Measurements from ENCODE around the gene ZFYVE21. TPM values are rescaled to one million over a fixed set of nuclear protein-coding genes. Genes with fewer than 3 reads are reported as not detected.

The ZFYVE21 gene
- total RNA-seq, 4 donors from 2014 or later = 168 to 190 (median 177) TPM

GRCh38 chr14:103742499-103743255, 27.1 kb downstream of the ZFYVE21 start:
- Histone ChIP-seq H3K36me3 (peaks cover 55% of the 10 kb centered on the region), H3K4me1 (peaks cover 5% of the 10 kb centered on the region), H3K4me3 (no peak overlapping the region), H3K27ac (no peak overlapping the region), H3K9me3 (no peaks in the 10 kb centered on the region), H3K27me3 (no peaks in the 10 kb centered on the region)
- 89% methylated on average over 11 of the region's 14 CpGs for WGBS
- DNase-seq (ENCODE audit: low spot score in 2 of 2) = peak in 1 of 2 donors; percentile 66
- TF ChIP-seq POLR2A (IDR thresholded peaks at IDR 0.05) = no peak
- no peak for TF ChIP-seq POLR2AphosphoS5 (IDR thresholded peaks at IDR 0.05)
- no peak for TF ChIP-seq CTCF (IDR thresholded peaks at IDR 0.05)
- TF ChIP-seq EP300 (IDR thresholded peaks at IDR 0.05) = no peak

- TF ChIP-seq EP300 (IDR thresholded peaks at IDR 0.05) (no peak), CTCF (IDR thresholded peaks at IDR 0.05) (no peak), POLR2AphosphoS5 (IDR thresholded peaks at IDR 0.05) (no peak), POLR2A (IDR thresholded peaks at IDR 0.05) (no peak)
- Histone ChIP-seq H3K27me3 (no peaks in the 10 kb centered on the region), H3K36me3 (peaks cover 57% of the 10 kb centered on the region), H3K9me3 (no peaks in the 10 kb centered on the region), H3K4me3 (no peak overlapping the region), H3K4me1 (no peaks in the 10 kb centered on the region), H3K27ac (no peak overlapping the region)
- peak in 1 of 2 donors; percentile 59 for DNase-seq (ENCODE audit: low spot score in 2 of 2)
- 83% methylated on average over 12 of the region's 15 CpGs for WGBS
Observed at GRCh38 chr14:103743691-103744090, 28.1 kb downstream of the ZFYVE21 start.

DNA sequence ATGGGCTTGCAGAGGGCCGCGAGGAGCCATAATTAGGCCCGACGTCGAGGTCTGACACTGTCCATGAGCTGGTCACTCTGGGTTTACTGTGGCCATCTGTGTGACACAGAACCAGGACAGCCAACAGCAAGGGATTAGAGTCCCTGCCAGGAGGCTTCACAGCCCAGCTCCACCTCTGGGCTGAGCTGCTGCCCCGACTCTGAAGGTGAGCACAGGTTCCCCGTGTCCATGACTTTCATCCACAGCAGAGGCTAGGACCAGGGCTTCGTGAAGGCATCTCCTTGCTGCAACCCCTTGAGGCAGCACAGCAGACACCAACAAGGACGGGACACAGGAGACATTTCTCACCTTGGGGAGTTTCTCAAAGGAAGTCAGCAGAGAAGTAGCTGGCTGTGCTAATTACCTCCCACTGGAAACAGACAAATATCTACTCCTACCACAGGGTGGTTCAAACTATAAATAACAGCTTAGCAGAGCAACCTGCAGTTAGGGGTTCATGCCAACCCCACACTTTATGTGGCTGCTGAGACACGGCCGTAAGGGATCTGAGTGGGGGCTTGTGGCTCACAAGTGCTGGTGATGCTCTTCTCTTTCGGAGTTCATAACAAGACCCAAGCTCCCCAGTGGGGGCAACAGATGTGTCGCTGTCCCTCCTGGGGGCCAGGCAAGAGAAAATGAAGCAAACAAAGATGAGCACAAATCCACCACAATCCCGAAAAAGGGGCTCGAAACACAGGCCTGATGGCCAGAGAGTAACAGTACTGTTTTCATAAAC, 29.2 kb downstream of the ZFYVE21 start:
- no peak for TF ChIP-seq CTCF (IDR thresholded peaks at IDR 0.05)
- no peak for TF ChIP-seq POLR2A (IDR thresholded peaks at IDR 0.05)
- TF ChIP-seq EP300 (IDR thresholded peaks at IDR 0.05) = no peak
- no peak for TF ChIP-seq POLR2AphosphoS5 (IDR thresholded peaks at IDR 0.05)
- 84% methylated on average over 15 of the region's 15 CpGs for WGBS
- H3K9me3 ChIP-seq = no peaks in the 10 kb centered on the region
- DNase-seq (ENCODE audit: low spot score in 2 of 2) = peak in 1 of 2 donors; percentile 37
- H3K4me1 ChIP-seq = no peaks in the 10 kb centered on the region
- no peak overlapping the region for H3K4me3 ChIP-seq
- no peaks in the 10 kb centered on the region for H3K27me3 ChIP-seq
- peaks cover 48% of the 10 kb centered on the region for H3K36me3 ChIP-seq
- H3K27ac ChIP-seq = no peak overlapping the region

DNA sequence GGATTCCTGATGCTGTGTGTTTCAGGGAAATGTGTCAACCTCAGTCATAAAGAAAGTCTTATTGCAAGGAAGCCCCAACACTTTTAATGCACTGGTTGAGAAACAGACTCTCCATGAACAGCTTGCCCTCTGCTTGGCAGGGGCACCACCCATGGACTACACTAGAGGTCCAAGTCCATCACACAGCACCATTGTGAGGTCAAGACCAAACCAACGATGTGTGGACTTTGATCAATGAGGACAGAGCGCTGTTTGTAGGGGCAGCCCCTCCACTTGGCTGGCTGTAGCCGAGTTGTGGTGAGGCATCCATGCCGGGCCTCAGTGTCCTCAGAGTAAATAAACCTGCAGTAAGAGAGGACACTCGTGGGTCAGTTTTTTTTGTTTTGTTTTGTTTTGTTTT, 29.8 kb downstream of the ZFYVE21 start:
- Histone ChIP-seq H3K36me3 (peaks cover 43% of the 10 kb centered on the region), H3K27ac (no peak overlapping the region), H3K9me3 (no peaks in the 10 kb centered on the region), H3K27me3 (no peaks in the 10 kb centered on the region), H3K4me1 (no peaks in the 10 kb centered on the region), H3K4me3 (no peak overlapping the region)
- 84% methylated on average over 5 of the region's 5 CpGs for WGBS
- no peak for DNase-seq (ENCODE audit: low spot score in 2 of 2)
- TF ChIP-seq EP300 (IDR thresholded peaks at IDR 0.05) (no peak), POLR2AphosphoS5 (IDR thresholded peaks at IDR 0.05) (no peak), POLR2A (IDR thresholded peaks at IDR 0.05) (no peak), CTCF (IDR thresholded peaks at IDR 0.05) (no peak)

GRCh38 chr14:103746701-103747100, 31.1 kb downstream of the ZFYVE21 start:
- Histone ChIP-seq H3K27ac (no peak overlapping the region), H3K4me3 (no peak overlapping the region), H3K36me3 (peaks cover 47% of the 10 kb centered on the region), H3K27me3 (no peaks in the 10 kb centered on the region), H3K4me1 (no peaks in the 10 kb centered on the region), H3K9me3 (no peaks in the 10 kb centered on the region)
- 86% methylated on average over 10 of the region's 10 CpGs for WGBS
- no peak for TF ChIP-seq POLR2AphosphoS5 (IDR thresholded peaks at IDR 0.05)
- no peak for TF ChIP-seq EP300 (IDR thresholded peaks at IDR 0.05)
- no peak for TF ChIP-seq POLR2A (IDR thresholded peaks at IDR 0.05)
- no peak for TF ChIP-seq CTCF (IDR thresholded peaks at IDR 0.05)
- peak in 1 of 2 donors; percentile 70 for DNase-seq (ENCODE audit: low spot score in 2 of 2)
